ENCODE measurements around the gene PCGF2. TPM values are rescaled to one million over a fixed set of nuclear protein-coding genes. Genes with fewer than 3 reads are reported as not detected.

Gene PCGF2
- total RNA-seq, 1 donor from 2014 or later = 112 TPM

DNA sequence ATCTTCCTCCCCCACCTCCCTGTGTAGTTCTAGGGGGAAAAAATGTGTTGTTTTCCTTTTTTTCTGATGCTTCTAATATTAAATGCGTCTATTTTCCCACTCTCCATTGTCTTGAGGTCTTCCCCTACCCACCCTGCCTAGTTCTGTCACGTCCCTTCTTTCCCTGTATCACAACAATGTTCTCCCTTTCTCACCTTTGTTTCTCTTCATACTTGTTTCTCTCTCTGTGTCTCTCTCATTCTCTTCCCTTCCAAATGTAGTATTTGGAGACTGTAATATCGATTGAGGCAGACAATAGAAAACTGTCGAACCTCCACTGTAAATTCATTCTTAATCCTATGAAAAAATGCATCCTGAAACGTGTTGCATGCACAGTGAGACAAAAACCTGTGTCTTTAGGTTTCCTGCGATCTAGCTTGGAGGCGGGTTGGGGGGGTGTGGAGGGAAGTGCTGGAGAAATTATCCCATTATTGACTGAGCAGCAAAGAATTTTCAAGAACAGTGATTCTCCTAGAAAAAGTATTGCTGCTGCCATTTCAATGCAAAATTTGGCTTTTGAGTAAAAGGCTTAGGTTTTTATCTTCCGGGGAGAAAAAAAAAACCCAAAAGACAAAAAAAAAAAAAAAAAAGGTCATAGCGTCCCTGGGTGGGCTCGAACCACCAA is 3.1 kb upstream of the PCGF2 start:
- DNase-seq (ENCODE audit: low spot score, unreplicated experiment) = no peak
- Mint-ChIP-seq H3K27ac (peak overlapping the region; percentile 99), H3K4me3 (ENCODE audit: low read depth) (peak overlapping the region; percentile 91), H3K36me3 (ENCODE audit: insufficient read depth) (peaks cover 6% of the 10 kb centered on the region), H3K9me3 (ENCODE audit: low read depth) (no peaks in the 10 kb centered on the region), H3K4me1 (ENCODE audit: low read depth) (peaks cover 33% of the 10 kb centered on the region), H3K27me3 (no peaks in the 10 kb centered on the region)
- TF ChIP-seq, protein P1, sequence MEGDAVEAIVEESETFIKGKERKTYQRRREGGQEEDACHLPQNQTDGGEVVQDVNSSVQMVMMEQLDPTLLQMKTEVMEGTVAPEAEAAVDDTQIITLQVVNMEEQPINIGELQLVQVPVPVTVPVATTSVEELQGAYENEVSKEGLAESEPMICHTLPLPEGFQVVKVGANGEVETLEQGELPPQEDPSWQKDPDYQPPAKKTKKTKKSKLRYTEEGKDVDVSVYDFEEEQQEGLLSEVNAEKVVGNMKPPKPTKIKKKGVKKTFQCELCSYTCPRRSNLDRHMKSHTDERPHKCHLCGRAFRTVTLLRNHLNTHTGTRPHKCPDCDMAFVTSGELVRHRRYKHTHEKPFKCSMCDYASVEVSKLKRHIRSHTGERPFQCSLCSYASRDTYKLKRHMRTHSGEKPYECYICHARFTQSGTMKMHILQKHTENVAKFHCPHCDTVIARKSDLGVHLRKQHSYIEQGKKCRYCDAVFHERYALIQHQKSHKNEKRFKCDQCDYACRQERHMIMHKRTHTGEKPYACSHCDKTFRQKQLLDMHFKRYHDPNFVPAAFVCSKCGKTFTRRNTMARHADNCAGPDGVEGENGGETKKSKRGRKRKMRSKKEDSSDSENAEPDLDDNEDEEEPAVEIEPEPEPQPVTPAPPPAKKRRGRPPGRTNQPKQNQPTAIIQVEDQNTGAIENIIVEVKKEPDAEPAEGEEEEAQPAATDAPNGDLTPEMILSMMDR (IDR thresholded peaks at IDR 0.05; ENCODE audit: unreplicated experiment) = no peak

DNA sequence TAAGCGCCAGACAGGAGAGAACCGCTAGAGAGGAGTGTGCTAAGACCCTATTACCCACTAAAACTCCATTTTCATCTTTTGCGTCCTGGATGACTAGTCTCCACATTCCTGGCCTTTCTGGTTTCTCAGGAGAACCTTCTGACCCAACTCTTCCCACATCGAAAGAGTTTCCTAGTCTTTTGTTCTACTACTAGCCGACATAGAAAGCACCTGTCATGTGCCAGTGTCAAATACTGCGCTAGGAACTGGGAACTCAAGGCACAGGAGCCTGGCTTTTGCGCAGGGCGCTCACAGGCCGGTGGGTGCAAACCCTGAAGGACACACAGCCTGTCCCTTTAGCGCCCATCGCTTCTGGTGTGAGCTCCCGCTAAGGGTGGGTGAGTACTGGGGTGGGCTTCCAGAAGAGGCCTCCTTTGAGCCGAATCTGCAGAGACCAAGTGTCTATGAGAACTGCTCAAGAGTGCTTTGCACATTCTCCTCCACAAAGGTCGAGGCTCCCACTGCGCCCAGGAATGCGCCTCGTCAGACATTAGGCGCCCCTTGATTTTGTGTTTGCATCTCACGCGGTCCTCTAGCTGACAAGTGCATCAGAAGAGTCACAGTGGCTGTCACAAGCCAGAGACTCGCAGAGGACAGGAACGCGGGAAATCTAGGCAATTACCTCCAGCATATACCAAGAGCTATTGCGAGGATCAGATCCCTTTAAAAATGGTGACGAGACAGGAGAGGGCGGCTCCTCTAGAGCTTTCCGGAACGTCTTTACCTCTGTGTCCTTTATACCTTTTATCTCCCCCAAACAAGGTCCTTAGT is 2.4 kb upstream of the PCGF2 start:
- Mint-ChIP-seq H3K9me3 (ENCODE audit: low read depth) (no peaks in the 10 kb centered on the region), H3K27ac (peak overlapping the region; percentile 99), H3K27me3 (no peaks in the 10 kb centered on the region), H3K36me3 (ENCODE audit: insufficient read depth) (peaks cover 3% of the 10 kb centered on the region), H3K4me3 (ENCODE audit: low read depth) (peak overlapping the region; percentile 91), H3K4me1 (ENCODE audit: low read depth) (peaks cover 40% of the 10 kb centered on the region)
- no peak for DNase-seq (ENCODE audit: low spot score, unreplicated experiment)
- TF ChIP-seq, protein P1 (IDR thresholded peaks at IDR 0.05; ENCODE audit: unreplicated experiment) = no peak

DNA sequence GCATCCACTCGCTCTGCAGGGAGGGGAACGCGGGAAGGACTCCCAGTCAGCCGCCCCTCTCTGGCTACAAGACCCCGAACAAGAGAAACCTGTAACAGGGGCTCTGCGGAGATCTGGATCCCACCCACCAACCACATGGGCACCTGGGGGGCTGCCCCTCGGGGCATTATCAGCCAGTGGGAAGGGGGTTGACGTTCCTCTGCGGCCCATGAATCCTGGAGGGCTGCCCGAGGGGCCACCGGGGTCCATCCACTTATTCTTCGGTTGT is 1.8 kb upstream of the PCGF2 start:
- Mint-ChIP-seq H3K27ac (peak overlapping the region; percentile 92), H3K4me3 (ENCODE audit: low read depth) (peak overlapping the region; percentile 91), H3K4me1 (ENCODE audit: low read depth) (peaks cover 43% of the 10 kb centered on the region), H3K36me3 (ENCODE audit: insufficient read depth) (peaks cover 3% of the 10 kb centered on the region), H3K9me3 (ENCODE audit: low read depth) (no peaks in the 10 kb centered on the region), H3K27me3 (no peaks in the 10 kb centered on the region)
- no peak for DNase-seq (ENCODE audit: low spot score, unreplicated experiment)
- TF ChIP-seq, protein P1 (IDR thresholded peaks at IDR 0.05; ENCODE audit: unreplicated experiment) = no peak

DNA sequence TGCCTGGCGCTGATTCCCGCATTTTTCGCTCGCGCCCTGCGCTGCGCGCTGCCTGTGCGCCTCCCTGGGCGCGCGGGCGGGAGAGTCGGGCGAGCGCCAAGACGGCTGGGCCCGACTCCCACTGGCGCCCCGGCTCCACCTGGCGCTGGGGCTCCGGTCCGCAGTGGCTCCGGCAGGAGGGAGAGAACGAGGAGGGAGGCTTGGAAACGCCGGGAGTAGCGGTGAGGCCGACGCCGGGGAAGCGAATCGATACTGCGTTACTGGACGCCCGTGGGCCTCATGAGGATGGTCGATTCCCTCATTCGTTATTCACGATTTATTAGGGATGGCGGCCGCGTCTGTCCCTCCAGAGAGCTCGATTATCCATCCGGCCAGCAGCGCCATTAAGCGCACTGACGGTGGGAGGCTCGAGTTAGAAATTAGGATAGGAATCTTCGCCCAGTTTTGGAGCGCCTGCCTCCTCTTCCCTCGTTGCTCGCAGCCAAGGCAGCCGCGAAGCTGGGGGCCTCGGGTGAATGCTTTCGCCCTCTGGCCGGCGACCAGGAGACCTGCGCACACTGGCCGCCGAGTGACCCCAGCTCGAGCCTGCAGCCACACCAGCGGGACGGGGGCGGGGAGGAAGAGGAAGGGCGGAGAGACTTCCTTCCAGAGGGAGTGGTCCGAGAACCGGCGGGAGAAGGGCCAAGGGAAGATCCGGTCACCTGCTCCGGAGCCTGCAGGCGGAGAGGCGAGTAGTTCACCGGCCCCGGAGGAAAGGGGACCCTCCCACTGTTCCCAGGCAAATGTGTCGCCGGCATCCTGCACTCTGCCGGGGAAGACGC is 1.3 kb upstream of the PCGF2 start:
- DNase-seq (ENCODE audit: low spot score, unreplicated experiment) = peak; percentile 55
- Mint-ChIP-seq H3K36me3 (ENCODE audit: insufficient read depth) (peaks cover 1% of the 10 kb centered on the region), H3K4me3 (ENCODE audit: low read depth) (peak overlapping the region; percentile 91), H3K27me3 (no peaks in the 10 kb centered on the region), H3K4me1 (ENCODE audit: low read depth) (peaks cover 45% of the 10 kb centered on the region), H3K27ac (peak overlapping the region; percentile 92), H3K9me3 (ENCODE audit: low read depth) (no peaks in the 10 kb centered on the region)
- TF ChIP-seq, protein P1 (IDR thresholded peaks at IDR 0.05; ENCODE audit: unreplicated experiment) = no peak

DNA sequence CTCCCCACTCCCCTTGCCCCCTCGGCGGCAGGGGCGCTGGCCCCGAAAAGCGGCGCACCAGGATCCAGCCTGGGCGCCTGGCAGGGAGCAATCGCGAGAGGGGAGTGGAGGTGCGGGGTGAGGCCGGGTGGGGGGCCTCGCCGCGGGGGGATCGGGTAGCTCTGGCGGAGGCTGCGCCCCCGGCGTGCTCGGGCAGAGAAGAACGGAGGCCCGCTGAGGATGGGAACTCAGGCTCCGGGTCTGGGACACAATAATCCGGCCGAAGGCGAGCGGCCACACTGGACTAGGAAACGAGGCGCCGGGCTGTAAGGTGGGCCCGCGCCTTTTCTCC is 721 bp upstream of the PCGF2 start:
- no peak for DNase-seq (ENCODE audit: low spot score, unreplicated experiment)
- Mint-ChIP-seq H3K4me3 (ENCODE audit: low read depth) (peak overlapping the region; percentile 91), H3K4me1 (ENCODE audit: low read depth) (peaks cover 50% of the 10 kb centered on the region), H3K27ac (no peak overlapping the region), H3K9me3 (ENCODE audit: low read depth) (no peaks in the 10 kb centered on the region), H3K36me3 (ENCODE audit: insufficient read depth) (peaks cover 1% of the 10 kb centered on the region), H3K27me3 (no peaks in the 10 kb centered on the region)
- TF ChIP-seq, protein P1 (IDR thresholded peaks at IDR 0.05; ENCODE audit: unreplicated experiment) = no peak

All from progenitor cell of endocrine pancreas (in vitro differentiated cells).